Mammary epithelial cell (primary cell): Measurements from ENCODE around the gene RTL5.

Experiments
- EZH2 ChIP-seq: IDR thresholded peaks from 2 replicates; pipeline ENCODE4 v1.6.1; 2012; ENCODE audit warnings: low read length, inconsistent platforms, borderline replicate concordance
- TF ChIP-seq, protein P1 (sequence below), 2 donors: IDR thresholded peaks in 1 of 2; conservative IDR thresholded peaks in 1 of 2; 2 replicates each; pipeline ENCODE4 v1.5.1; 2011 to 2012; ENCODE audit warnings: inconsistent platforms in 2 of 2, low read length in 2 of 2, mild to moderate bottlenecking in 2 of 2, control low read depth in 1 of 2, low read depth in 1 of 2; ENCODE audit not compliant: insufficient read depth in 1 of 2; ENCODE audit errors: extremely low read depth in 1 of 2

DNA sequence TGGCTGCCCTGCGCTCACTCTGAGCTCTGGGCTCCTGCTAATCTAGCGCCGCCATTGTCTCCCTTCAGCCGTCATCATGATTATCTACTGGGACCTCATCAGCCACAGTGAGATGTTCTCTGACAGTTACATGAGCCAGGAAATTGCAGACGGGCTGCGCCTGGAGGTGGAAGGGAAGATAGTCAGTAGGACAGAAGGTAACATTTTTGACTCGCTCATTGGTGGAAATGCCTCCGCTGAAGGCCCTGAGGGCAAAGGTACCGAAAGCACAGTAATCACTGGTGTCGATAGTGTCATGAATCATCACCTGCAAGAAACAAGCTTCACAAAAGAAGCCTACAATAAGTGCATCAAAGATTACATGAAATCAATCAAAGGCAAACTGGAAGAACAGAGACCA, 28.1 kb upstream of the RTL5 start:
- TF ChIP-seq, protein P1, sequence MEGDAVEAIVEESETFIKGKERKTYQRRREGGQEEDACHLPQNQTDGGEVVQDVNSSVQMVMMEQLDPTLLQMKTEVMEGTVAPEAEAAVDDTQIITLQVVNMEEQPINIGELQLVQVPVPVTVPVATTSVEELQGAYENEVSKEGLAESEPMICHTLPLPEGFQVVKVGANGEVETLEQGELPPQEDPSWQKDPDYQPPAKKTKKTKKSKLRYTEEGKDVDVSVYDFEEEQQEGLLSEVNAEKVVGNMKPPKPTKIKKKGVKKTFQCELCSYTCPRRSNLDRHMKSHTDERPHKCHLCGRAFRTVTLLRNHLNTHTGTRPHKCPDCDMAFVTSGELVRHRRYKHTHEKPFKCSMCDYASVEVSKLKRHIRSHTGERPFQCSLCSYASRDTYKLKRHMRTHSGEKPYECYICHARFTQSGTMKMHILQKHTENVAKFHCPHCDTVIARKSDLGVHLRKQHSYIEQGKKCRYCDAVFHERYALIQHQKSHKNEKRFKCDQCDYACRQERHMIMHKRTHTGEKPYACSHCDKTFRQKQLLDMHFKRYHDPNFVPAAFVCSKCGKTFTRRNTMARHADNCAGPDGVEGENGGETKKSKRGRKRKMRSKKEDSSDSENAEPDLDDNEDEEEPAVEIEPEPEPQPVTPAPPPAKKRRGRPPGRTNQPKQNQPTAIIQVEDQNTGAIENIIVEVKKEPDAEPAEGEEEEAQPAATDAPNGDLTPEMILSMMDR (conservative IDR thresholded peaks at IDR 0.05 in 1 of 2, IDR thresholded peaks at IDR 0.05 in 1 of 2; ENCODE audit: extremely low read depth in 1 of 2, insufficient read depth in 1 of 2, low read depth in 1 of 2, low read length in 2 of 2), result no peak
- no peak for TF ChIP-seq EZH2
